Activated gamma-delta T cell (primary cell): ENCODE results near the gene MRPL20.
A peak's percentile ranks its signal among the peaks of the same experiment; 100 is the strongest.
"Not testable (repeated sequence)": the region's sequence is repeated elsewhere in the genome, so short reads cannot be mapped to it uniquely, and the experiment has no call there.

ENCODE experiments used
- DNase-seq: peaks from one replicate; lab custom pipeline; 2025; lab: John Stamatoyannopoulos, UW

Gene MRPL20

GRCh38 chr1:1437033-1437903 lies 30.2 kb upstream of the MRPL20 start:
- no peak for DNase-seq

GRCh38 chr1:1436630-1437032 lies 29.5 kb upstream of the MRPL20 start:
- DNase-seq: no peak

DNA sequence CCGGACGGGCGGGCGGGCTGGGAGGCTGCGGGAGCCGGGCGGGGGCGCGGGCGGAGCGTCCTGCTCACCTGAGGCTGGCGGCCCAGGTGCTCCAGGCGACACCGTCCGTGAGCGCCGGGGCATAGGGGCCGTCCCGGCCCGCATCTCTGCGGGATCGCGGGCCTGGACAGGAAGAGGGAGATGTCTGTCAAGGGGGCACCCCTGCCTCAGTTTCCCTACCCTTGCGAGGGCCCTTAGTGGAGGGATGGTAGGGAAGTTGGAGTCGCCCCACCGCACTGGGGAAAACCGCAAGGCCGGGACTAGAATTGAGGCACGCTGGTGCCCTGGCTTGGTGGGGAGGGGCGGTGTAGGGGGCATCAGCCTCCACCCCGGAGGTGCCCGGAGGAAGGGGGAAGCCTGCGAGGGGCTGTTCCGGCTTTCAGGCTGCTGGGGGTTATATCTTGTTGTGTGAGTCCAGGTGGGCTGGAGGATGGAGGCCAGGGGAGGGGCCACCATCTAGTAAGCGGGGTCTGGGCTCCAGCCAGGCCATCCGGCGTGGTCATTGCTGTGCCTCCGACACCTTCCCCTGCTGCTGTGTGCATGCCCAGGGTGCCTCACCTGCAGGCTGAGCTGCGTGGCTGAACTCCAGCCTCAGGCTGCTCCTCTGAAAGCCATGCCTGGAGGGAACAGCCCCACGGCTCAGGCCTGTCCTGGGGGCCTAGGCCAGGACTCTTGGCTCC lies 29.0 kb upstream of the MRPL20 start:
- DNase-seq: no peak

DNA sequence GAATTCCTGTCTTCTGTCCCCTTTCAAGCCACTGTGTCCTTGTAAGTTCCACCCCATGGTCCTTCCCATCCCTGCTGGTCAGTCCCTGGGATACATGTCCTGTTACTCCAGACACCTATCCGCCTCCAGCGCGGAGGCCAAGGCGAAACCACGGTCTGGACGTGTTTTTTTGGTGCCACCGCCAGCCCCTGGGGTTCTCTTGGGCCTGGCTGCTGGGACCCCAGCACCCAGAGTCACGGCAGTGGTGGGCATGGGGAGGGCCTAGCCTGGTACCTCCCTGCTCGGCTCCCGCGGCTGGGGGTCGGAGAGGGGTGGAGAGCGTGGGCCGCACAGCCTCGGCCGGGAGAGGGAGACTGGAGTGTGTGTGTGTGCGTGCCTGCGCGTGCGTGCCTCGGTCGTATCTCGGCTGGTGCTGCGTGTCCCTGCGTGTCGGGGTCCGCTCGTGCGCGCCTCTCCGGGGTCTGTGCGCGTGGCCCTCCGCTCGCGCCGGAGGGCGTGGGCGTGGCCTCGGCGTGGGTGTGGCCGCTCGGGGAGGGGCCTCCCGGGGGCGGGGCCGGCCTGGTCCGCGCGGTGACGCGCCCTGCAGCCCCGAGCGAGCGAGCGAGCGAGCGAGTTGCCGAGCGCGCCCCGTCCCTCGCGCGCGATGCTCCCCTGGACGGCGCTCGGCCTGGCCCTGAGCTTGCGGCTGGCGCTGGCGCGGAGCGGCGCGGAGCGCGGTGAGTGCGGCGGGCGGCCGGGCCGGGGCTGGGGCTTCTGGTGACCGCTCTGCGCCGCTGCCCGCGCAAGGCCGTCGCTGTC lies 28.2 kb upstream of the MRPL20 start, which contains the start of gene VWA1:
Gene VWA1, plus strand, starts transcription at position 585 of the 798 bp plus-strand sequence. Its CDS starts 59 bp downstream, at position 644.
- DNase-seq: peak; percentile 31

DNA sequence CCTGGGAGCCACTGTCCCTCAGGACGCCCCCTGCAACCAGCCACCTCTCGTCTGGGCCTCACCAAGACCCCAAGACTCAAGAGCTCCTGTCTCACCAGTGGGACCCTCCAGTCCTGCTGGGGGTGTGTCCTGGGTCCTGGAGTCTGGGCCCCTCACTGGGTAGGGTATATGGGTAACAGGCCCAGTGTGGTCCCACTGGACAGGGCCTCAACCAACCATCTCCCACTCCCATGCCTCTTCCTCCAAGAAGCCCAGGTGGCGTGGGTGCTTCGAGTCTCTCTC lies 27.7 kb upstream of the MRPL20 start:
- no peak for DNase-seq

DNA sequence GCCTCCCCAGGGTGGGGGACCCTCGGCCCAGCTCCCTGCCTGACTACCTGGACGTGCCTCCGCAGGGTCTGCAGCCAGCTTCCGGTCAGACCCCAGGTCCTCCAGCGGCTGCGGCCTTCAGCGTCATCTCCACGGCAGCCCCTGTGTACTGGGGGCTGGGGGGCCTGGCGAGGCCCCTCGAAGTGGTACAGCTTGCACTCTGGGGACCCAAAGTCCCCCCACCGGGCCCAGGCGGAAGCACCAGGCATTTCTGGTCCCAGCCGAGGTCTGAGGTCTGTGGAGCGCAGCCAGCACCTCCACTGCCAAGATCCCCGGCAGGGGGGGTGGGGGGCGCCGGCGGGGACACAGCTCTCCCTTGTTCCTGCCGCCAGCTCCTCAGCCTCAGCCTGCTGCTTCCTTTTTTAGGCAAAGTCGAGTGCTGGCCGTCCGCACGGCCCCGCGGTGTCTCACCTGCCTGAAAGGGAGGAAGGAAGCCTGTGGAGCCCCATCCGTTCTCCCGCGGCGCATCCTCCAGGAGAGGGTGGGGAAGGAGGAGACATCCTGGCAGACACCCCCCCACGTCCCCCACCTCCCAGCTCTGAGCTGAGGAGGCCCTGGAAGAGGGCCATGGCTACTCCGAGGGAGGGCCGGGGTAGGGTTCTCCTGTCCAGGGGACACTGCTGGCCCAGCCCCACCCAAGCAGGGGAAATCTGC lies 27.2 kb upstream of the MRPL20 start:
- DNase-seq: no peak

- no peak for DNase-seq
Measured at GRCh38 chr1:1433804-1434130, 26.7 kb upstream of the MRPL20 start.

DNA sequence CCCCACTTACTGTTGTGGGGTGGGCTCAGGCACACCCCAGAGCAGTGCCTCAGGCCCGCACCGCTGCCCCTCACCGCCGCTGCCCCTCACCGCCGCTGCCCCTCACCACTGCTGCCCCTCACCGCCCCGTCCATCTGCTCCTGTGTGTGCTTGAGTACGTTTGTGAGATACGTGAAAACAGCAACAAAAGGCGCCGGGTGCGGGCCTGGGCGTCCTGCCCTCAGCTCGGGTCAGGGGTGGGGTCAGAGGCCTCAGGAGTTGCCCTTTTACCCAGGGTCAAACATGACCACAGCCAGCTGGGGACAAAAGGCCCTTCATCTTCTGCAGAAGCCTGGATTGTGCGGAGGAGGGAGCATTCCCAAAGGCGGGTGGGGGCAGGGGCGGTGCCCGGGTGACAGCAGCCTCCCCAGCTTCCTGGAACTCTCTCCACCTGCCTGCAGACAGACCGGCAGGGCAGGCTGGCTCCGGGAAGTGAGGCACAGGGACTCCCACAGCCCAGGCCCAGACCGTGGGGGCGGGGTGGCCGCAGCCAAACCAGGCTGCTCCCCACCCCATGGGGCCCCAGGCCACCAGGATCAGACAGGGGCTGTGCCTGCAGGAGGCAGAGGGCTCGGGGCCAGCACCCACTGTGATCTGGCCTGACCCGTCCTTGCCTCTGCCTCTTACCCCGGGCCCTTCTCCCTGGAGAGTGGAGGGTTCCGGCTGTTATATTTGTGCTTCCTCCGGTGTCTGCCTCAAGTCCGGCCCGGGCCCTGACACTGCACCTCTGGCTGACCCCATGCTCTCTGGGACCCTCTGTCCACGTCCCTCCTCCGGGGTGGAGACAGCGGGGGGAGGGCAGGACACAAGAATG lies 26.1 kb upstream of the MRPL20 start:
- DNase-seq: no peak

- no peak for DNase-seq
Measured at GRCh38 chr1:1432274-1432950, 25.3 kb upstream of the MRPL20 start.

- DNase-seq: no peak
Measured at GRCh38 chr1:1431845-1432273, 24.8 kb upstream of the MRPL20 start.

- no peak for DNase-seq
Measured at GRCh38 chr1:1430992-1431844, 24.1 kb upstream of the MRPL20 start.

- no peak for DNase-seq
Measured at GRCh38 chr1:1430114-1430982, 23.3 kb upstream of the MRPL20 start.

- no peak for DNase-seq
Measured at GRCh38 chr1:1429671-1430073, 22.6 kb upstream of the MRPL20 start.

DNA sequence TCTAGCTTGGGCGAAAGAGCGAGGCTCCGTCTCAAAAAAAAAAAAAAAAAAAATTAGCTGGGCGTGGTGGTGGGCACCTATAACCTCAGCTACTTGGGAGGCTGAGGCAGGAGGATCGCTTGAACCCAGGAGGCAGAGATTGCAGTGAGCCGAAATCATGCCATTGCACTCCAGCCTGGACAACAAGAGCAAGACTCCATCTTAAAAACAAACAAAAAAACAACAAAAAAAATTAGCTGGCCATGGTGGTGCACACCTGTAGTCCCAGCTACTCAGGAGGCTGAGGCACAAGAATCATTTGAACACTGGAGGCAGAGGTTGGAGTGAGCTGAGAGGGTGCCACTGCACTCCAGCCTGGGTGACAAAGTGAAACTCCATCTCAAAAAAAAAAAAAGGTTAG lies 21.9 kb upstream of the MRPL20 start:
- not testable (repeated sequence) for DNase-seq

GRCh38 chr1:1428174-1428573 lies 21.1 kb upstream of the MRPL20 start:
- DNase-seq: no peak

DNA sequence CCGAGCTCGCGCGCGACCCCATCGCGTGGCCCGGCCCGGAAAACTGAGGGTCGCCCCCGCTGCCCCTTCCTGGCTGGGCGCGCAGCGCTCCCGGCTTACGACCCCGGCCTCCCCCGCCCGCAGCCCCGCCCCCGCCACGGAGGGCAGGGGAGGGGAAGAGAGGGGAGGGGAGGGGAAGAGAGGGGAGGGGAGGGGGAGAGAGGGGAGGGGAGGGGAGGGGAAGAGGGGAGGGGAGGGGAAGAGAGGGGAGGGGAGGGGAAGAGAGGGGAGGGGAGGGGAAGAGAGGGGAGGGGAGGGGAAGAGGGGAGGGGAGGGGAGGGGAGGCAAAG lies 20.7 kb upstream of the MRPL20 start:
- DNase-seq: no peak

- no peak for DNase-seq
Measured at GRCh38 chr1:1427106-1427819, 20.2 kb upstream of the MRPL20 start.

DNA sequence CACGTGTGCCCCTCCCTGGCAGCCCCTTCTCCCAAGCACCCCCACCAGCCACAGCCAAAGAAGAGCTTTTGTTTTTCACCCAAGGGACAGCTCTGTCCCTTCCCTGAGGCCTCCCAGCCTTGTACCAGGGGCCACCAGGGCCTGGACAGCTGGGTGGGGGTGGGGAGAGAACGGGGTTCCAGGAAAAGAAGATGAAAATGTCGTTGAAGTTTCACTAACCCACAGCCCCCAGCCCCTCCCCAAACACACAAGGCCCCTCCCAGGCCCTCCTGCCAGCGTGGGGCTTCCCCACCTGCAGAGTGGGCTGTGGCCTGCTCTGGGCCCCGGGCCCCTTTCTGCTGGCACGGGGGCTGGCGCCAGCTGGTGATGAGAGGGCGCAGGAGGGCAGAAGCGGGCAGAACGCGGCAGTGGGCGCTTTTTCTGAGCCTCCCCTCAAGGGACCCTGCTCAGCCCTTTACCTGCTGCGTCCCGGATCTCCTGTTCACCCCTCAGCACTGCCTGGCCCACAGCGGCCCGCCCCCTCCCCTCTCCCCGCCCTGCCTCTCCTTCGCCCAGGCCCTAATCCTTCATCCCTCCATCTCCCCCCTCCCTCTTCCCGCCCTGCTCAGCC lies 19.5 kb upstream of the MRPL20 start:
- DNase-seq: no peak
